IMR-90 (cell line): Measurements from ENCODE around the gene MAOA.

Experiments
- BHLHE40 ChIP-seq: fragments of 150-350 bp; IDR thresholded peaks from 2 replicates; pipeline ENCODE4 v1.6.1; 2016; ENCODE audit warnings: mild to moderate bottlenecking, low read depth, low read length
- CTCF ChIP-seq: conservative IDR thresholded peaks from 2 replicates; pipeline ENCODE4 v1.5.1; 2012; ENCODE audit warnings: mild to moderate bottlenecking, low read depth, low read length, improper control_type of control experiment
- FOS ChIP-seq: fragments of 150-350 bp; IDR thresholded peaks from 2 replicates; pipeline ENCODE4 v1.6.1; 2016; ENCODE audit warnings: low read depth, low read length
- MAFK ChIP-seq: IDR thresholded peaks from 2 replicates; pipeline ENCODE4 v1.6.1; 2012; ENCODE audit warnings: low read depth, low read length, improper control_type of control experiment
- MAZ ChIP-seq: IDR thresholded peaks from 2 replicates; pipeline ENCODE4 v1.6.1; 2012; ENCODE audit warnings: low read depth, mild to moderate bottlenecking, low read length, improper control_type of control experiment, moderate library complexity, borderline replicate concordance
- NFE2L2 ChIP-seq: fragments of 150-350 bp; IDR thresholded peaks from 2 replicates; pipeline ENCODE4 v1.6.1; 2016; ENCODE audit warnings: low read depth, mild to moderate bottlenecking, low read length
- POLR2A ChIP-seq: IDR thresholded peaks from 2 replicates; pipeline ENCODE4 v1.6.1; 2012; ENCODE audit warnings: mild to moderate bottlenecking, low read depth, low read length
- SMC3 ChIP-seq: fragments of 150-350 bp; IDR thresholded peaks from 2 replicates; pipeline ENCODE4 v1.6.1; 2016; ENCODE audit warnings: low read depth, mild to moderate bottlenecking, antibody characterized with exemption, low read length, moderate library complexity
- USF2 ChIP-seq: fragments of 150-350 bp; IDR thresholded peaks from 2 replicates; pipeline ENCODE4 v1.6.1; 2017; ENCODE audit warnings: mild to moderate bottlenecking, antibody characterized with exemption, low read length, low read depth
- TF ChIP-seq, protein P1 (sequence below): fragments of 150-350 bp; IDR thresholded peaks from 2 replicates; pipeline ENCODE4 v1.6.1; 2016; ENCODE audit warnings: low read depth, mild to moderate bottlenecking, low read length, moderate library complexity, borderline replicate concordance

DNA sequence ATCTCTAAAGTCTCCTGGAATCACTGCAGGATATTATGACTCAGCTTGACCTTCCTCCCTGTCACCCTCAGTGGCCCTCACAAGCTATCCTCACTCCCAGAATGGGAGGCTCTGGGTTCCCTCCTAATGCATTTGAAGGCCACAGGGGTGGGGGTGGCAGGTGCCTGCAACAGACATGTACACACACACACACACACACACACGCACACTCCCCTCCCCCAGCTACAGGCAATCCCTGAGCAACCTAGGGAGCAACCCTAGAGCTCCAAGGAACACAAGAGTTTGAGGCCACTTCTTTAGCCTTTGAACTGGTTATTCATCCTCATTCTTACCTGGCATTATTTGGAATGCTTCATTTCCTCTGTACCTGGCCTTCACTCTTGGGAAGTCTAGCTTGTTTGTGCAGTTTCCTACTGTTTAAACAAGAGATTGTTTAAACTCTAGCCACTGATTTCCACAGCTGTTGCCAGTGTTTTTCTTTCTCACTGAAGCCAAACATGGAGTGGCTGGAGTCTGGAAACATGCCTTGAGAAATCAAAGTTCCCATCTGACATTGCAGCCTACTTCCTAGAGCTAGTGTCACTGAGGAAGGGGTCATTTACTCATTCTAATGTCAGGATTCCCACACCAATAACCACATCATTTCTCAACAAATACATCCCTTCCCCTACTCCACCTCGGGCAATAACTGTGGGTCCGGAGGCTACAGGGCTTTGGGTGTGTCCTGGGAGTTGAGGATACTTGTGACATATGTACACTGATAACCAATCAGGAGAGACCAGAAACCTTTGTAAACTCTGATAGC is 37.7 kb downstream of the MAOA start:
- TF ChIP-seq USF2 (no peak), CTCF (no peak), SMC3 (no peak), NFE2L2 (no peak), POLR2A (no peak), MAFK (no peak), FOS (no peak), BHLHE40 (no peak), MAZ (no peak)
- TF ChIP-seq, protein P1, sequence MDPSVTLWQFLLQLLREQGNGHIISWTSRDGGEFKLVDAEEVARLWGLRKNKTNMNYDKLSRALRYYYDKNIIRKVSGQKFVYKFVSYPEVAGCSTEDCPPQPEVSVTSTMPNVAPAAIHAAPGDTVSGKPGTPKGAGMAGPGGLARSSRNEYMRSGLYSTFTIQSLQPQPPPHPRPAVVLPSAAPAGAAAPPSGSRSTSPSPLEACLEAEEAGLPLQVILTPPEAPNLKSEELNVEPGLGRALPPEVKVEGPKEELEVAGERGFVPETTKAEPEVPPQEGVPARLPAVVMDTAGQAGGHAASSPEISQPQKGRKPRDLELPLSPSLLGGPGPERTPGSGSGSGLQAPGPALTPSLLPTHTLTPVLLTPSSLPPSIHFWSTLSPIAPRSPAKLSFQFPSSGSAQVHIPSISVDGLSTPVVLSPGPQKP = no peak
